Breast epithelium (tissue), 4 donors: ENCODE results near the gene LAMTOR2. TPM values are rescaled to one million over a fixed set of nuclear protein-coding genes. Genes with fewer than 3 reads are reported as not detected.

Source experiments
- DNase-seq, 2 donors: peaks; one replicate each; pipeline ENCODE4 v3.0.0-alpha.2; 2019; ENCODE audit warnings: low spot score in 2 of 2
- H3K27ac ChIP-seq, 2 donors: fragments of 200-600 bp; sonication (generic) in 1 of 2; one replicate each; pipeline ENCODE4 v1.5.1; 2016 to 2019; ENCODE audit warnings: mild to moderate bottlenecking in 1 of 2
- H3K27me3 ChIP-seq, 2 donors: fragments of 200-600 bp; sonication (generic) in 1 of 2; one replicate each; pipeline versions ENCODE4 v1.5.1 to v1.6.0; 2017 to 2019; ENCODE audit warnings: control low read depth in 1 of 2, mild to moderate bottlenecking in 1 of 2
- H3K36me3 ChIP-seq: fragments of 200-600 bp; one replicate; pipeline ENCODE4 v1.5.1; 2019
- H3K4me1 ChIP-seq, 2 donors: fragments of 200-600 bp; sonication (generic); one replicate each; pipeline ENCODE4 v1.5.1; 2016 to 2019; ENCODE audit warnings: control low read depth in 1 of 2
- H3K4me3 ChIP-seq, 3 donors: fragments of 200-600 bp; sonication (generic); 1 replicate in 2 of 3; 2 replicates in 1 of 3; pipeline ENCODE4 v1.5.1; 2016 to 2019; ENCODE audit warnings: mild to moderate bottlenecking in 3 of 3, moderate library complexity in 2 of 3
- H3K9me3 ChIP-seq, 2 donors: fragments of 200-600 bp; sonication (generic) in 1 of 2; one replicate each; pipeline ENCODE4 v1.5.1; 2016 to 2019; ENCODE audit warnings: control low read depth in 1 of 2
- POLR2A ChIP-seq: fragments of 450-650 bp; IDR thresholded peaks from one replicate; pipeline ENCODE4 v1.6.1; 2016; ENCODE audit warnings: antibody characterized with exemption, mild to moderate bottlenecking, moderate library complexity
- POLR2AphosphoS5 ChIP-seq, 3 donors: sonication (generic); formaldehyde crosslinking; IDR thresholded peaks; one replicate each; pipeline ENCODE4 v1.6.1; 2017; ENCODE audit warnings: antibody characterized with exemption in 3 of 3
- intact Hi-C: fragments of 100-400 bp; cut with DNase I; formaldehyde crosslinking; loops from one replicate; pipeline ENCODE4 v1.15.1; 2023; ENCODE audit warnings: low total_unique reads
- total RNA-seq, 3 donors: library from RNA; depleted of rRNA; stranded (reverse); fragments of >200 nt; gene quantifications; one replicate each; pipeline ENCODE4 v1.1.0, GENCODE V29; 2016
- TF ChIP-seq, protein P1 (sequence below), 3 donors: fragments of 450-650 bp; IDR thresholded peaks; one replicate each; pipeline ENCODE4 v1.5.1; 2016 to 2017; ENCODE audit warnings: antibody characterized with exemption in 3 of 3, mild to moderate bottlenecking in 3 of 3, moderate library complexity in 3 of 3

Gene LAMTOR2
- total RNA-seq, 3 donors from 2014 or later, result 60.7 to 75.5 (median 69.8) TPM

DNA sequence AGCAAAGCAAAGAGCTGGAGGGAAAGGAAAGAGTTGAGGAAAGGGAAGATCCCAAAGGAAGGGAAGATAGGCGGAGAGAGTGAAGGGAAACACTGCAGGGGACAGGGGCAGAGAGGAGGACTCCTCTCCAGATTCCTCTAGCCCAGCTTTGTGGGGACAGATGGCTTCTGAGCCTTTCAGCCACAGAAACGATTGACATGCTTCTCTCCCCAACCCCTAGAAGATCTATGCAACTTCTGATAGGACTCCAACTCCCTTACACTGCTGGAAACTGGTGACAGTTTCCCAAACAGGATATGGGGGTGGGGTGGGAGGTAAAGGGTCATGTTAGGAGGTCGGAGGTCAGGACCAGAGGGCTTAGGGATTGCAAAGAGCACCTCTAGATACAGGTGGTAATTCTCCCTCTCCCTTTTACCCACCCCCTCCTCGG lies 21.2 kb downstream of the LAMTOR2 start:
- H3K9me3 ChIP-seq, result no peaks in the 10 kb centered on the region
- TF ChIP-seq POLR2AphosphoS5 (IDR thresholded peaks at IDR 0.05), result no peak
- TF ChIP-seq POLR2A, result no peak
- TF ChIP-seq, protein P1, sequence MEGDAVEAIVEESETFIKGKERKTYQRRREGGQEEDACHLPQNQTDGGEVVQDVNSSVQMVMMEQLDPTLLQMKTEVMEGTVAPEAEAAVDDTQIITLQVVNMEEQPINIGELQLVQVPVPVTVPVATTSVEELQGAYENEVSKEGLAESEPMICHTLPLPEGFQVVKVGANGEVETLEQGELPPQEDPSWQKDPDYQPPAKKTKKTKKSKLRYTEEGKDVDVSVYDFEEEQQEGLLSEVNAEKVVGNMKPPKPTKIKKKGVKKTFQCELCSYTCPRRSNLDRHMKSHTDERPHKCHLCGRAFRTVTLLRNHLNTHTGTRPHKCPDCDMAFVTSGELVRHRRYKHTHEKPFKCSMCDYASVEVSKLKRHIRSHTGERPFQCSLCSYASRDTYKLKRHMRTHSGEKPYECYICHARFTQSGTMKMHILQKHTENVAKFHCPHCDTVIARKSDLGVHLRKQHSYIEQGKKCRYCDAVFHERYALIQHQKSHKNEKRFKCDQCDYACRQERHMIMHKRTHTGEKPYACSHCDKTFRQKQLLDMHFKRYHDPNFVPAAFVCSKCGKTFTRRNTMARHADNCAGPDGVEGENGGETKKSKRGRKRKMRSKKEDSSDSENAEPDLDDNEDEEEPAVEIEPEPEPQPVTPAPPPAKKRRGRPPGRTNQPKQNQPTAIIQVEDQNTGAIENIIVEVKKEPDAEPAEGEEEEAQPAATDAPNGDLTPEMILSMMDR (IDR thresholded peaks at IDR 0.05), result no peak
- no peaks in the 10 kb centered on the region for H3K36me3 ChIP-seq
- no peaks in the 10 kb centered on the region for H3K27me3 ChIP-seq
- intact Hi-C loops, result no loop called here
- H3K27ac ChIP-seq, result peak overlapping the region; percentile 50 to 76
- no peaks in the 10 kb centered on the region for H3K4me1 ChIP-seq
- peak overlapping the region in 2 of 3 donors; percentile 56 to 68 for H3K4me3 ChIP-seq
- DNase-seq, result no peak

DNA sequence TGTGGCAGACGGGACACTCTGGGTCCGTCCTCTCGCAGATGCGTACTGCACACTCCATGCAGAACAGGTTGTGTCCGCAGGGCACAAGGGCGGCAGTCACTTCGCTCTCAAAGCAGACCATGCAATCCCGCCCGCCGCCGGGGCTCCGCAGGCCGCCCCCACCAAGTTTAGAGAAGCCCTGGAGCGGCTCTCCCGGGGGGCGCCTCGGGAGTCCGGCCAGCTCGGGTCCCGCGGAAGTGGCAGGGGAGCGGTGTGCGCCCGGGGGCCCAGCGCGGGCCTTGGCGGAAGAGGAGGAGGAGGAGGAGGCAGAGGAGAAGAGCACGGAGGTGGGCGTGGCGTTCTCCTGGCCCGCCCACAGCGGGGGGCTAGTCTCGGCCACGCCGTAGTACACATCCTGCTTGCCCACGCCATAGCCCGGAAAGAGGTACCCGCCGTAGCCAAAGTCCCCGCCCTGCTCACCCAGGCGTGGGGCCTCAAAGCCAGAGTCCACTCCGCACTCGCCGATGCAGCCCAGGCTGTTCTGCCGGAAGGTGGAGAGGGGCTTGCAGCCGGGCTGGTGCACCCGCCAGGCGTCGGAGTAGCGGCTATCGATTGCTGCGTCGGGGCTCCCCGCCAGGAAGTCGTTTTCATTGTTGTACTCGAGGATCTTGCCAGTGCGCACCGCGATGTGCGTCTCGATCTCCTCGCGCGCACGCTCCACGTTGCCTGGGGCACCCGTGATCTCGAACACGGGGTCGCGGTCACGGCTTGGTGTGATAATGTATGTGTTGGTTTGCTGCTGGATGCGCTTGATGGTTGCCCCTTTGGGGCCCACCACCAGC lies 22.2 kb downstream of the LAMTOR2 start:
- H3K9me3 ChIP-seq, result no peaks in the 10 kb centered on the region
- H3K4me1 ChIP-seq, result no peaks in the 10 kb centered on the region
- no peaks in the 10 kb centered on the region for H3K36me3 ChIP-seq
- peak overlapping the region; percentile 40 to 68 (median 56) for H3K4me3 ChIP-seq
- no peaks in the 10 kb centered on the region for H3K27me3 ChIP-seq
- peak overlapping the region; percentile 50 to 76 for H3K27ac ChIP-seq
- peak in 1 of 2 donors; percentile 38 for DNase-seq
- TF ChIP-seq POLR2AphosphoS5 (IDR thresholded peaks at IDR 0.05), result no peak
- TF ChIP-seq, protein P1 (IDR thresholded peaks at IDR 0.05), result peak in 1 of 3 donors; percentile 12
- no peak for TF ChIP-seq POLR2A
- intact Hi-C loops, result no loop called here

- Histone ChIP-seq H3K27me3 (no peaks in the 10 kb centered on the region), H3K4me1 (no peaks in the 10 kb centered on the region), H3K9me3 (no peaks in the 10 kb centered on the region), H3K27ac (peak overlapping the region; percentile 50 to 76), H3K36me3 (no peaks in the 10 kb centered on the region), H3K4me3 (peak overlapping the region in 2 of 3 donors; percentile 56 to 68)
- TF ChIP-seq POLR2AphosphoS5 (IDR thresholded peaks at IDR 0.05), result no peak
- TF ChIP-seq POLR2A, result no peak
- TF ChIP-seq, protein P1 (IDR thresholded peaks at IDR 0.05), result no peak
- no peak for DNase-seq
- intact Hi-C loops, result no loop called here
Observed at GRCh38 chr1:156077430-156077760, 22.8 kb downstream of the LAMTOR2 start.

DNA sequence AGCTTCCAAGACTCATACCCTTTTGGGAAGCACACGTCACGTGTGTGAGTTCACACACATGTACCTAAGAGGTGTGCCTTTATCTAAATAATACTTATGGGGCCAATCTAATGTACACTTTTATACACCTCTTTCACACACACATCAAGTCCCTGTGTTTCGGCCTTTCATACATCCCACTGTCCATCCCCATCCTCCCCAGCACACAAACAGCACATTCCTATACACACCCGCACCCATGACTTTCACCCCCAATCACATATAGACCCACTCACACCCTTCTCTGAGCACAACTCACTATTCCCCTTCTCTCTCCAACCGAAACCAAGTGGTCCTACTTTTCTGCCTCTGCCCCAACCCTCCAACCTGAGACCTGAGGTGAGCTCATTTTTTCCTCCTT lies 24.1 kb downstream of the LAMTOR2 start:
- Histone ChIP-seq H3K36me3 (no peaks in the 10 kb centered on the region), H3K9me3 (no peaks in the 10 kb centered on the region), H3K27ac (peak overlapping the region; percentile 8 to 38), H3K4me1 (no peaks in the 10 kb centered on the region), H3K27me3 (no peaks in the 10 kb centered on the region), H3K4me3 (no peak overlapping the region)
- no peak for DNase-seq
- TF ChIP-seq POLR2A, result no peak
- TF ChIP-seq POLR2AphosphoS5 (IDR thresholded peaks at IDR 0.05), result no peak
- TF ChIP-seq, protein P1 (IDR thresholded peaks at IDR 0.05), result no peak
- intact Hi-C loops, result no loop called here

DNA sequence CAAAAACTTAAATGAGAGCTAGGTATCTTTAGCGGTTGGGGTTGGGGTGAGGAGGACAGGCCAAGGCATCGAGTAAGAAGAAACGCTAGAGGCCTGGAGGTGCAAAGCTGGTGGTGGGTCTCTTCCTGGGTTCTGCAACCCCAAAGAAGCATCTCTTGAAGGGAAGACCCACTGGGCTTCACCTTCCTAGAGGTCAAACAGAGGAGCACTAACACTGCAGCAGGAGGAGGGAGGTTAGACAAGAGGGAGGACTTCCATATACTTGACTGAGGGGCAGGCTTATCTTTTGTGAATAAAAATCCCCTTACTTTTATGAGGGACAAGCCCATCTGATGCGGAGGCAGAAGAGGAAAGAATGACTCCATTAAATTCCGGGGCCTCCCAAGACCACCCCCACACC lies 25.2 kb downstream of the LAMTOR2 start:
- intact Hi-C loops, result loop anchor here (10.0 kb wide), 1 partner anchor 145 kb away; no protein-coding TSS in a partner anchor
- Histone ChIP-seq H3K4me1 (no peaks in the 10 kb centered on the region), H3K27me3 (no peaks in the 10 kb centered on the region), H3K9me3 (no peaks in the 10 kb centered on the region), H3K27ac (no peak overlapping the region), H3K36me3 (no peaks in the 10 kb centered on the region), H3K4me3 (no peak overlapping the region)
- TF ChIP-seq POLR2A (no peak), POLR2AphosphoS5 (IDR thresholded peaks at IDR 0.05) (no peak)
- TF ChIP-seq, protein P1 (IDR thresholded peaks at IDR 0.05), result no peak
- DNase-seq, result no peak
